GM12874 (cell line): ENCODE data around the gene KRT76.

Experiments
- TF ChIP-seq, protein P1 (sequence below): IDR thresholded peaks from 2 replicates; pipeline ENCODE4 v1.5.1; 2011; ENCODE audit warnings: low read depth, mild to moderate bottlenecking, control low read depth, low read length, moderate library complexity; ENCODE audit not compliant: insufficient read depth

Gene KRT76

DNA sequence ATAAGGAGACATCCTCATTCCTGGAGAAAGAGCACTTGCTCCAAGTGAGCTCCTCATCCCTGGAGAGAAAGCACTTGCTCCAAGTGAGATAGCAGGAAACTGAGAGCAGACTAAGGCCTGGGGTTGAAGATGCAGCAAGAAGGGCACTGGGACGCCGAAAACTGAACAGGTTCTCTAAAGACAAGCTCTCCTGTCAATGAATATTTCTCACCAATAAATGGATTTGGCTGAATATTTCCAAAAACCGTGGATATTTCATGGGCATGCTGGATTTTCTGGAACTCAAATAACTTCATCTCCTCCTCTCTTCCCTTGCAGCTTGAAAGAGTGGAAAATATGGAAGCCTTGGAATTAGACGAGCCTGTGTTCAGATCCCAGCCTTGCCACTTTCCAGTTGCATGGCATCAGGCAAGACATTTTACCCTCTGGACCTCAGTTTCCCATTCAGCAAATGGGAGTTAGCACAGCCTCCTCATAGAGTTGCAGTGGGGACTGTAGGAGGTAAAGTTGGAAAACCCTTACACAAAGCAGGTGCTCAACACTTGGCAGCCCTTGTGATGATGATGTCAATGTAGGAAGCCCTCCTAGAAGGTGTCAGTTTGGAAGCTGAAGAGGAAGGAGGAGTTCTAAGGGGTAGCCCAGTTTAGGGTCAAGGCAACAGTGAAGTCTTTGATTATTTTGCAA lies 4.4 kb upstream of the KRT76 start:
- TF ChIP-seq, protein P1, sequence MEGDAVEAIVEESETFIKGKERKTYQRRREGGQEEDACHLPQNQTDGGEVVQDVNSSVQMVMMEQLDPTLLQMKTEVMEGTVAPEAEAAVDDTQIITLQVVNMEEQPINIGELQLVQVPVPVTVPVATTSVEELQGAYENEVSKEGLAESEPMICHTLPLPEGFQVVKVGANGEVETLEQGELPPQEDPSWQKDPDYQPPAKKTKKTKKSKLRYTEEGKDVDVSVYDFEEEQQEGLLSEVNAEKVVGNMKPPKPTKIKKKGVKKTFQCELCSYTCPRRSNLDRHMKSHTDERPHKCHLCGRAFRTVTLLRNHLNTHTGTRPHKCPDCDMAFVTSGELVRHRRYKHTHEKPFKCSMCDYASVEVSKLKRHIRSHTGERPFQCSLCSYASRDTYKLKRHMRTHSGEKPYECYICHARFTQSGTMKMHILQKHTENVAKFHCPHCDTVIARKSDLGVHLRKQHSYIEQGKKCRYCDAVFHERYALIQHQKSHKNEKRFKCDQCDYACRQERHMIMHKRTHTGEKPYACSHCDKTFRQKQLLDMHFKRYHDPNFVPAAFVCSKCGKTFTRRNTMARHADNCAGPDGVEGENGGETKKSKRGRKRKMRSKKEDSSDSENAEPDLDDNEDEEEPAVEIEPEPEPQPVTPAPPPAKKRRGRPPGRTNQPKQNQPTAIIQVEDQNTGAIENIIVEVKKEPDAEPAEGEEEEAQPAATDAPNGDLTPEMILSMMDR, result no peak

DNA sequence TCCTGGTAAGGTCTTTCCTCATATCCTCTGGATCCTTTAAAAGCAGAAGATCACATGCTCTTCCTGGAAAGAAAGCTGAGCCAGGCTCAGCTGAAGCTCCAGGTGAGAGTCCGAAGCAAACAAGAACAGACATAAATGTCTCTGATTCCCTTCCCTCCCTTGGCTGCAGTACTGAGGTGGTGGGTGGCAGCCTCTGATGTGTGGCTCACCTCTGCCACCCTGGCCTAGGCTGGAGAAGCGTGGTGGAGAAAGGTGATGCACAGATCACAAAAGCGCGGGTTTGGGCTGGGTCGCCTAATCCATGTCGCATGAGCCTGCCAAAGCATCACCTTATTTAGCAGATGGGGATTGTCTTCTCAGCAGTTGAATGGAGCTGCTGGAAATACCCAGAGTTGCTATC lies 2.8 kb upstream of the KRT76 start:
- TF ChIP-seq, protein P1, result no peak

- TF ChIP-seq, protein P1, result no peak
Measured at GRCh38 chr12:52778833-52779232, 1.7 kb upstream of the KRT76 start.

- TF ChIP-seq, protein P1, result no peak
Measured at GRCh38 chr12:52777566-52777965, 421 bp upstream of the KRT76 start.

- TF ChIP-seq, protein P1, result no peak
Measured at GRCh38 chr12:52776435-52776834, 710 bp downstream of the KRT76 start.

GRCh38 chr12:52774629-52775250 lies 2.4 kb downstream of the KRT76 start:
- TF ChIP-seq, protein P1, result no peak

- TF ChIP-seq, protein P1, result no peak
Measured at GRCh38 chr12:52772772-52773171, 4.4 kb downstream of the KRT76 start.
